ENCODE measurements around the gene RBM39. TPM values are rescaled to one million over a fixed set of nuclear protein-coding genes. Genes with fewer than 3 reads are reported as not detected.

The RBM39 gene
- total and polyA plus RNA-seq, 2 of the 13 experiments (the other 11 are each of a cell fraction or from before 2014, with no cell fraction given) = 788 to 920 TPM

GRCh38 chr20:35726842-35727711, 15.0 kb downstream of the RBM39 start (continued):
- TF ChIP-seq, protein P1, sequence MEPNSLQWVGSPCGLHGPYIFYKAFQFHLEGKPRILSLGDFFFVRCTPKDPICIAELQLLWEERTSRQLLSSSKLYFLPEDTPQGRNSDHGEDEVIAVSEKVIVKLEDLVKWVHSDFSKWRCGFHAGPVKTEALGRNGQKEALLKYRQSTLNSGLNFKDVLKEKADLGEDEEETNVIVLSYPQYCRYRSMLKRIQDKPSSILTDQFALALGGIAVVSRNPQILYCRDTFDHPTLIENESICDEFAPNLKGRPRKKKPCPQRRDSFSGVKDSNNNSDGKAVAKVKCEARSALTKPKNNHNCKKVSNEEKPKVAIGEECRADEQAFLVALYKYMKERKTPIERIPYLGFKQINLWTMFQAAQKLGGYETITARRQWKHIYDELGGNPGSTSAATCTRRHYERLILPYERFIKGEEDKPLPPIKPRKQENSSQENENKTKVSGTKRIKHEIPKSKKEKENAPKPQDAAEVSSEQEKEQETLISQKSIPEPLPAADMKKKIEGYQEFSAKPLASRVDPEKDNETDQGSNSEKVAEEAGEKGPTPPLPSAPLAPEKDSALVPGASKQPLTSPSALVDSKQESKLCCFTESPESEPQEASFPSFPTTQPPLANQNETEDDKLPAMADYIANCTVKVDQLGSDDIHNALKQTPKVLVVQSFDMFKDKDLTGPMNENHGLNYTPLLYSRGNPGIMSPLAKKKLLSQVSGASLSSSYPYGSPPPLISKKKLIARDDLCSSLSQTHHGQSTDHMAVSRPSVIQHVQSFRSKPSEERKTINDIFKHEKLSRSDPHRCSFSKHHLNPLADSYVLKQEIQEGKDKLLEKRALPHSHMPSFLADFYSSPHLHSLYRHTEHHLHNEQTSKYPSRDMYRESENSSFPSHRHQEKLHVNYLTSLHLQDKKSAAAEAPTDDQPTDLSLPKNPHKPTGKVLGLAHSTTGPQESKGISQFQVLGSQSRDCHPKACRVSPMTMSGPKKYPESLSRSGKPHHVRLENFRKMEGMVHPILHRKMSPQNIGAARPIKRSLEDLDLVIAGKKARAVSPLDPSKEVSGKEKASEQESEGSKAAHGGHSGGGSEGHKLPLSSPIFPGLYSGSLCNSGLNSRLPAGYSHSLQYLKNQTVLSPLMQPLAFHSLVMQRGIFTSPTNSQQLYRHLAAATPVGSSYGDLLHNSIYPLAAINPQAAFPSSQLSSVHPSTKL (CRISPR knock-in tag; IDR thresholded peaks at IDR 0.05) = no peak
- TF ChIP-seq TOPORS (CRISPR knock-in tag; IDR thresholded peaks at IDR 0.05) (no peak), ZNF407 (CRISPR knock-in tag; IDR thresholded peaks at IDR 0.05; ENCODE audit: not compliant biosample characterization) (no peak), ZBTB3 (CRISPR knock-in tag; IDR thresholded peaks at IDR 0.05; ENCODE audit: borderline replicate concordance, low read depth) (no peak), AGO2 (optimal IDR thresholded peaks at IDR 0.05; ENCODE audit: low read depth, low read length) (peak; percentile 65), MTA1 (CRISPR knock-in tag; IDR thresholded peaks at IDR 0.05; ENCODE audit: borderline replicate concordance) (no peak), SMARCC2 (IDR thresholded peaks at IDR 0.05) (no peak), ZNF790 (CRISPR knock-in tag; IDR thresholded peaks at IDR 0.05; ENCODE audit: borderline replicate concordance) (no peak), KAT8 (CRISPR knock-in tag; IDR thresholded peaks at IDR 0.05) (no peak), ZNF780A (CRISPR knock-in tag; IDR thresholded peaks at IDR 0.05) (no peak)
- TF ChIP-seq, protein P2, sequence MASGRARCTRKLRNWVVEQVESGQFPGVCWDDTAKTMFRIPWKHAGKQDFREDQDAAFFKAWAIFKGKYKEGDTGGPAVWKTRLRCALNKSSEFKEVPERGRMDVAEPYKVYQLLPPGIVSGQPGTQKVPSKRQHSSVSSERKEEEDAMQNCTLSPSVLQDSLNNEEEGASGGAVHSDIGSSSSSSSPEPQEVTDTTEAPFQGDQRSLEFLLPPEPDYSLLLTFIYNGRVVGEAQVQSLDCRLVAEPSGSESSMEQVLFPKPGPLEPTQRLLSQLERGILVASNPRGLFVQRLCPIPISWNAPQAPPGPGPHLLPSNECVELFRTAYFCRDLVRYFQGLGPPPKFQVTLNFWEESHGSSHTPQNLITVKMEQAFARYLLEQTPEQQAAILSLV (CRISPR knock-in tag; IDR thresholded peaks at IDR 0.05; ENCODE audit: borderline replicate concordance) = no peak
- TF ChIP-seq, protein P3, sequence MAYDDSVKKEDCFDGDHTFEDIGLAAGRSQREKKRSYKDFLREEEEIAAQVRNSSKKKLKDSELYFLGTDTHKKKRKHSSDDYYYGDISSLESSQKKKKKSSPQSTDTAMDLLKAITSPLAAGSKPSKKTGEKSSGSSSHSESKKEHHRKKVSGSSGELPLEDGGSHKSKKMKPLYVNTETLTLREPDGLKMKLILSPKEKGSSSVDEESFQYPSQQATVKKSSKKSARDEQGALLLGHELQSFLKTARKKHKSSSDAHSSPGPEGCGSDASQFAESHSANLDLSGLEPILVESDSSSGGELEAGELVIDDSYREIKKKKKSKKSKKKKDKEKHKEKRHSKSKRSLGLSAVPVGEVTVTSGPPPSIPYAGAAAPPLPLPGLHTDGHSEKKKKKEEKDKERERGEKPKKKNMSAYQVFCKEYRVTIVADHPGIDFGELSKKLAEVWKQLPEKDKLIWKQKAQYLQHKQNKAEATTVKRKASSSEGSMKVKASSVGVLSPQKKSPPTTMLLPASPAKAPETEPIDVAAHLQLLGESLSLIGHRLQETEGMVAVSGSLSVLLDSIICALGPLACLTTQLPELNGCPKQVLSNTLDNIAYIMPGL (CRISPR knock-in tag; IDR thresholded peaks at IDR 0.05; ENCODE audit: borderline replicate concordance in 1 of 2, low read depth in 1 of 2) = no peak
